GM23248 (cell line): ENCODE data around the gene KCNK15.

Source experiments
- EZH2 ChIP-seq: fragments of 200-600 bp; sonication (generic); IDR thresholded peaks from 2 replicates; pipeline ENCODE4 v1.6.1; 2018; ENCODE audit warnings: antibody characterized with exemption, mild to moderate bottlenecking; ENCODE audit not compliant: insufficient read depth, poor library complexity, severe bottlenecking
- EZH2phosphoT487 ChIP-seq: fragments of 200-600 bp; sonication (generic); IDR thresholded peaks from 2 replicates; pipeline ENCODE4 v1.6.1; 2018; ENCODE audit warnings: antibody characterized with exemption, moderate library complexity, mild to moderate bottlenecking, low read depth; ENCODE audit not compliant: insufficient read depth

- TF ChIP-seq EZH2 (no peak), EZH2phosphoT487 (no peak)
These were observed 9.9 kb upstream of the KCNK15 start for GRCh38 chr20:44735816-44736169.
